Astrocyte (in vitro differentiated cells and primary cell): ENCODE measurements around the gene TBC1D2. TPM values are rescaled to one million over a fixed set of nuclear protein-coding genes. Genes with fewer than 3 reads are reported as not detected.

Source experiments
- DNase-seq: peaks from one replicate; pipeline ENCODE4 v3.0.0-alpha.2; 2010; ENCODE audit warnings: low read depth
- FAIRE-seq: peaks from 2 replicates; lab custom pipeline; 2011; peaks lifted over from hg19 to GRCh38; lab: Jason Lieb, UNC
- H2AFZ ChIP-seq: 2 replicates; pipeline ENCODE4 v1.6.0; 2012; ENCODE audit warnings: low read depth, low read length, inconsistent platforms
- H3K27ac ChIP-seq: 2 replicates; pipeline ENCODE4 v1.5.1; 2011; ENCODE audit warnings: low read depth, low read length, inconsistent platforms
- H3K27me3 ChIP-seq: 2 replicates; pipeline ENCODE4 v1.6.0; 2011; ENCODE audit warnings: low read length, inconsistent platforms; ENCODE audit not compliant: insufficient read depth
- H3K36me3 ChIP-seq: 2 replicates; pipeline ENCODE4 v1.5.1; 2011; ENCODE audit warnings: low read length, inconsistent platforms; ENCODE audit not compliant: insufficient read depth
- H3K4me1 ChIP-seq: 2 replicates; pipeline ENCODE4 v1.5.1; 2011; ENCODE audit warnings: low read length, inconsistent platforms; ENCODE audit not compliant: insufficient read depth
- H3K4me2 ChIP-seq: 2 replicates; pipeline ENCODE4 v1.6.0; 2012; ENCODE audit warnings: low read length, inconsistent platforms
- H3K4me3 ChIP-seq: 2 replicates; pipeline ENCODE4 v1.5.1; 2011; ENCODE audit warnings: low read depth, mild to moderate bottlenecking, low read length, inconsistent platforms; ENCODE audit not compliant: insufficient read depth
- H3K79me2 ChIP-seq: 2 replicates; pipeline ENCODE4 v1.6.0; 2012; ENCODE audit warnings: mild to moderate bottlenecking, low read length, inconsistent platforms; ENCODE audit not compliant: insufficient read depth
- H3K9ac ChIP-seq: 2 replicates; pipeline ENCODE4 v1.6.0; 2012; ENCODE audit warnings: mild to moderate bottlenecking, low read length, inconsistent platforms
- H3K9me3 ChIP-seq: 2 replicates; pipeline ENCODE4 v1.5.1; 2012; ENCODE audit warnings: low read depth, mild to moderate bottlenecking, low read length, inconsistent platforms; ENCODE audit not compliant: insufficient read depth
- H4K20me1 ChIP-seq: 2 replicates; pipeline ENCODE4 v1.6.0; 2012; ENCODE audit warnings: low read length, inconsistent platforms; ENCODE audit not compliant: insufficient read depth
- H3K27ac Mint-ChIP-seq: one replicate; pipeline ENCODE4 v1.8.0; 2021; ENCODE audit warnings: mild to moderate bottlenecking, mixed read lengths; ENCODE audit not compliant: unreplicated experiment
- H3K27me3 Mint-ChIP-seq: one replicate; pipeline ENCODE4 v1.8.0; 2021; ENCODE audit warnings: low read depth, mixed read lengths; ENCODE audit not compliant: unreplicated experiment
- H3K36me3 Mint-ChIP-seq: one replicate; pipeline ENCODE4 v1.8.0; 2021; ENCODE audit warnings: low read depth, mixed read lengths; ENCODE audit not compliant: unreplicated experiment
- H3K4me1 Mint-ChIP-seq: one replicate; pipeline ENCODE4 v1.8.0; 2021; ENCODE audit warnings: low read depth, mixed read lengths; ENCODE audit not compliant: unreplicated experiment
- H3K4me3 Mint-ChIP-seq: one replicate; pipeline ENCODE4 v1.8.0; 2021; ENCODE audit warnings: mild to moderate bottlenecking, moderate library complexity, mixed read lengths; ENCODE audit not compliant: unreplicated experiment
- H3K9me3 Mint-ChIP-seq: one replicate; pipeline ENCODE4 v1.8.0; 2021; ENCODE audit warnings: mild to moderate bottlenecking, mixed read lengths; ENCODE audit not compliant: unreplicated experiment
- EZH2 ChIP-seq: IDR thresholded peaks from 2 replicates; pipeline ENCODE4 v1.6.1; 2012; ENCODE audit warnings: mild to moderate bottlenecking, low read length, inconsistent platforms; ENCODE audit not compliant: insufficient read depth
- total RNA-seq: library from RNA; stranded (reverse); gene quantifications from 2 replicates; pipeline ENCODE4 v1.2.1, GENCODE V29; 2021
- TF ChIP-seq, protein P1 (sequence below): IDR thresholded peaks from 2 replicates; pipeline ENCODE4 v1.5.1; 2011; ENCODE audit warnings: low read depth, mild to moderate bottlenecking, inconsistent platforms, low read length, moderate library complexity; ENCODE audit not compliant: insufficient read depth

TBC1D2 gene
- total RNA-seq, 1 donor from 2014 or later, result 9.6 TPM

DNA sequence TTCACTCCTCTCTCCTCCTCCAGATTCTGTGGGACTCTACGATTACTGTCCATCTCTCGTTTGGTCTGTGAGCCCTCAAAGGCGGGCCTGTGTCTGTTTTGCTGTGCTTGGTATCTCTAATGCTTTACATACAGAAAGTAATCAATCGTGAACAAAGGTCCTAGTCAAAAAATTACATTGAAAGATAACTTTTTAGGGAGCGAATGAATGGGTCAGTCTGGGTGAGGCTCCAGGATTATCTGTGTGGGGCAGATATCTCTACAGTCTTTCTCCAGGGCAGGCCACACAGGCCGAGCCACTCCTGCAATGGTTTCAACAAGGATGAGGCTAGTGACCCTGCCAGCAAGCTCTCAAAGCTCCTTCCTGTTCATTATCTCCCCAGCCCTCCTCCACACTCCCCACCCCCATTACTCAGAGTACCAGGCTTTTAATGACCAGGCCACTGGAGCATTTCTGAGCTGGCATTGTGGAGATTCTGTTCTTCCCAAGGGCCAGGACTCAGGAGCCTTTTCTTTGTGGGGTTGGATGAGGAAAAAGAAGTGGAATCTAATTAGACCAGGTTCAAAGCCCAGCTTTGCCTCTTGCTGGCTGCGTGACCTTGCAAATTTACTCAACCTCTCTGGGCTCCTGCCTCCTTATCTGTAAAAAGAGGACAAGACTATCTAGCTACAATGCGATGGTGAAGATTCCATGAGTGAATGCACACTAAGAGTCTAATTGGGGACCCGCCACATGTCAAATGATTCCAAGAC is 73.2 kb downstream of the TBC1D2 start:
- Mint-ChIP-seq H3K4me1 (peaks cover 3% of the 10 kb centered on the region), H3K9me3 (peaks cover 1% of the 10 kb centered on the region), H3K27me3 (peaks cover 3% of the 10 kb centered on the region), H3K4me3 (no peak overlapping the region), H3K27ac (no peak overlapping the region), H3K36me3 (no peaks in the 10 kb centered on the region)
- H2AFZ ChIP-seq, result no peak overlapping the region
- no peaks in the 10 kb centered on the region for H3K4me1 ChIP-seq
- H3K27me3 ChIP-seq, result no peaks in the 10 kb centered on the region
- no peak for FAIRE-seq
- no peak overlapping the region for H3K4me2 ChIP-seq
- no peak for DNase-seq
- no peak for TF ChIP-seq EZH2
- TF ChIP-seq, protein P1, sequence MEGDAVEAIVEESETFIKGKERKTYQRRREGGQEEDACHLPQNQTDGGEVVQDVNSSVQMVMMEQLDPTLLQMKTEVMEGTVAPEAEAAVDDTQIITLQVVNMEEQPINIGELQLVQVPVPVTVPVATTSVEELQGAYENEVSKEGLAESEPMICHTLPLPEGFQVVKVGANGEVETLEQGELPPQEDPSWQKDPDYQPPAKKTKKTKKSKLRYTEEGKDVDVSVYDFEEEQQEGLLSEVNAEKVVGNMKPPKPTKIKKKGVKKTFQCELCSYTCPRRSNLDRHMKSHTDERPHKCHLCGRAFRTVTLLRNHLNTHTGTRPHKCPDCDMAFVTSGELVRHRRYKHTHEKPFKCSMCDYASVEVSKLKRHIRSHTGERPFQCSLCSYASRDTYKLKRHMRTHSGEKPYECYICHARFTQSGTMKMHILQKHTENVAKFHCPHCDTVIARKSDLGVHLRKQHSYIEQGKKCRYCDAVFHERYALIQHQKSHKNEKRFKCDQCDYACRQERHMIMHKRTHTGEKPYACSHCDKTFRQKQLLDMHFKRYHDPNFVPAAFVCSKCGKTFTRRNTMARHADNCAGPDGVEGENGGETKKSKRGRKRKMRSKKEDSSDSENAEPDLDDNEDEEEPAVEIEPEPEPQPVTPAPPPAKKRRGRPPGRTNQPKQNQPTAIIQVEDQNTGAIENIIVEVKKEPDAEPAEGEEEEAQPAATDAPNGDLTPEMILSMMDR, result no peak
- H3K36me3 ChIP-seq, result no peaks in the 10 kb centered on the region
- H3K27ac ChIP-seq, result no peak overlapping the region
- no peak overlapping the region for H3K9ac ChIP-seq
- H4K20me1 ChIP-seq, result no peaks in the 10 kb centered on the region
- H3K4me3 ChIP-seq, result no peak overlapping the region
- no peaks in the 10 kb centered on the region for H3K79me2 ChIP-seq
- H3K9me3 ChIP-seq, result no peaks in the 10 kb centered on the region

DNA sequence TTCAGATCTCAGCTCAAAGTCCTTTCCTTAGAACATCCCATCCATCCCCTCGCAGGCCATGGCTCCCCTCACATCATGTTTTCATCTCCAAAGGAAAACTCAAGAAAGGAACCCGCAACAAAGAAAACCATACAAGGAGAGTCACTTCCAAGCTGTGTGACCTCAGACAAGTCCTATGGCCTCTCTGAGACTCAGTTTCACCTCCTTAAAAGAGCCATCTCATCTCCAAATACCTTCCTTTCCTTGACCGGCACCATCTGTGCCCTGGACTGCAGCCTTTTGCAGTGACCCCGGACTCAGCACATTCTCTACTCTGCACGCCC is 73.7 kb downstream of the TBC1D2 start:
- no peak overlapping the region for H3K4me3 Mint-ChIP-seq
- H3K79me2 ChIP-seq, result no peaks in the 10 kb centered on the region

More for the DNA sequence above, 73.7 kb downstream of the TBC1D2 start:
- Histone ChIP-seq H3K4me3 (no peak overlapping the region), H4K20me1 (no peaks in the 10 kb centered on the region), H3K9me3 (no peaks in the 10 kb centered on the region), H3K4me1 (no peaks in the 10 kb centered on the region), H3K27me3 (no peaks in the 10 kb centered on the region), H3K36me3 (no peaks in the 10 kb centered on the region), H3K4me2 (no peak overlapping the region), H3K9ac (no peak overlapping the region), H2AFZ (no peak overlapping the region), H3K27ac (no peak overlapping the region)
- no peak for FAIRE-seq
- Mint-ChIP-seq H3K4me1 (peaks cover 3% of the 10 kb centered on the region), H3K27ac (no peak overlapping the region), H3K27me3 (peaks cover 3% of the 10 kb centered on the region), H3K9me3 (peaks cover 1% of the 10 kb centered on the region), H3K36me3 (no peaks in the 10 kb centered on the region)
- DNase-seq, result no peak
- TF ChIP-seq, protein P1, result no peak
- no peak for TF ChIP-seq EZH2
